COLO829 (cell line): ENCODE results near the gene SDK1.
"Not testable (repeated sequence)": the region's sequence is repeated elsewhere in the genome, so short reads cannot be mapped to it uniquely, and the experiment has no call there.

Experiments used
- DNase-seq: peaks from one replicate; pipeline ENCODE4 v3.0.0; 2012; ENCODE audit warnings: low spot score

SDK1 gene

GRCh38 chr7:3673524-3673923 is 372.5 kb downstream of the SDK1 start:
- peak; percentile 10 for DNase-seq

- no peak for DNase-seq
Measured at GRCh38 chr7:3678314-3678810, 377.3 kb downstream of the SDK1 start.

- DNase-seq, result no peak
Measured at GRCh38 chr7:3682028-3682710, 381.1 kb downstream of the SDK1 start.

GRCh38 chr7:3683546-3684539 is 382.8 kb downstream of the SDK1 start:
- DNase-seq, result no peak

GRCh38 chr7:3688071-3688470 is 387.0 kb downstream of the SDK1 start:
- no peak for DNase-seq

GRCh38 chr7:3688842-3689241 is 387.8 kb downstream of the SDK1 start:
- DNase-seq, result no peak

- DNase-seq, result no peak
Measured at GRCh38 chr7:3691478-3692158, 390.6 kb downstream of the SDK1 start.

GRCh38 chr7:3695602-3696001 is 394.6 kb downstream of the SDK1 start:
- no peak for DNase-seq

- DNase-seq, result no peak
Measured at GRCh38 chr7:3696113-3696512, 395.1 kb downstream of the SDK1 start.

- DNase-seq, result no peak
Measured at GRCh38 chr7:3697472-3697871, 396.4 kb downstream of the SDK1 start.

GRCh38 chr7:3705258-3705657 is 404.2 kb downstream of the SDK1 start:
- DNase-seq, result no peak

GRCh38 chr7:3706091-3706490 is 405.0 kb downstream of the SDK1 start:
- DNase-seq, result not testable (repeated sequence)

- DNase-seq, result no peak
Measured at GRCh38 chr7:3710122-3710521, 409.1 kb downstream of the SDK1 start.

- no peak for DNase-seq
Measured at GRCh38 chr7:3710531-3710930, 409.5 kb downstream of the SDK1 start.

- DNase-seq, result no peak
Measured at GRCh38 chr7:3712841-3713240, 411.8 kb downstream of the SDK1 start.

GRCh38 chr7:3721422-3721821 is 420.4 kb downstream of the SDK1 start:
- DNase-seq, result no peak

GRCh38 chr7:3722396-3722922 is 421.4 kb downstream of the SDK1 start:
- no peak for DNase-seq

GRCh38 chr7:3725155-3726059 is 424.4 kb downstream of the SDK1 start:
- no peak for DNase-seq

- DNase-seq, result no peak
Measured at GRCh38 chr7:3730276-3730675, 429.2 kb downstream of the SDK1 start.

- DNase-seq, result no peak
Measured at GRCh38 chr7:3732395-3733005, 431.4 kb downstream of the SDK1 start.
